ENCODE data around the gene VN1R5.
"Not testable (repeated sequence)": the region's sequence is repeated elsewhere in the genome, so short reads cannot be mapped to it uniquely, and the experiment has no call there.

VN1R5 gene

DNA sequence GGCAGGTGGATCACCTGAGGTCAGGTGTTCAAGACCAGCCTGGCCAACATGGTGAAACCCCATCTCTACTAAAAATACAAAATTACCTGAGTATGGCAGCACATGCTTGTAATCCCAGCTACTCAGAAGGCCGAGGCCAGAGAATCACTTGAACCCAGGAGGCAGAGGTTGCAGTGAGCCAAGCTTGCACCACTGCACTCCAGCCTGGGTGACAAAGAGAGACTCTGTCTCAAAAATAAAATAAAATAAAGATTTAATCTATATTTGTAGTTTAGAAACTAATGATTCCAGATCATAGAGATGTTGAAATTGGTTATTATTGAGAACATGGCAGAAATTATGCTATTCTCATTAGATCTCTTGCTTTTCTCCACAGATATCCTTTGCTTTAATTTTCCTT is at the start of gene VN1R5:
Gene VN1R5, plus strand, starts transcription at position 301 of the 400 bp plus-strand sequence.
- DNase-seq: not testable (repeated sequence)

DNA sequence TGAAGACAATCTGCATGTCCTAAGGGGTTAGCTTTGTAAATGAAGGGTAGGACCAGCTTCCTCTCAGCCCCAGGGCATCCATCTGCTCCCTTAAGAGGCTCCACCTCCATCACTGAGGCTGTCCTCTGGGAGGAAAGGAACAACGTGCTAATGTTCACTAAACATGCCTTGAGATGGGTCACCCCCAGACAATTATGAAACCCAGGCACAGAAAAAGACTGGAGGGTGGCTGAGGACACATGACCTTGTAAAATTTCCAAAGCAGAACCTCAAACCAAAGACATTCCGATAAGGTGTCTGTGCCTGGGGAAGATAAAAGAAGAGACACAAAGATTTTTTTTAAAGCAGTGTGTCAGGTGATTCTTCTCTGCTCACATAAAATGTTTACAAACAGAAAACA is 46.5 kb upstream of the VN1R5 start:
- DNase-seq: no peak

DNA sequence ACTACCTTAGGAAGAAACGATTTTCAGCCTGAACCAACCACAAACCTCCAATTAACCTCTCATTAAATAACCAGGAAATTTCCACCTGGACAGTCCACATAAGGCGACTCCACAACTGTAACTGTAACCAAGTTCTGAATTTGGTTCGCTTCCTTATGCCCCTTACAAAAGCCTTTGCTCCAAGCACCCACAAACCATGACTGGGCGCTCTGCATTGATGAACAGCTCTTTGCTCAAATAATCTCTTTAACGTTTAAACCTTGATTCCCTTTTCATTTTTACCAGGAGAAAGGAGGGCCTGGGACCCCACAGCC is 45.9 kb upstream of the VN1R5 start:
- DNase-seq: no peak

DNA sequence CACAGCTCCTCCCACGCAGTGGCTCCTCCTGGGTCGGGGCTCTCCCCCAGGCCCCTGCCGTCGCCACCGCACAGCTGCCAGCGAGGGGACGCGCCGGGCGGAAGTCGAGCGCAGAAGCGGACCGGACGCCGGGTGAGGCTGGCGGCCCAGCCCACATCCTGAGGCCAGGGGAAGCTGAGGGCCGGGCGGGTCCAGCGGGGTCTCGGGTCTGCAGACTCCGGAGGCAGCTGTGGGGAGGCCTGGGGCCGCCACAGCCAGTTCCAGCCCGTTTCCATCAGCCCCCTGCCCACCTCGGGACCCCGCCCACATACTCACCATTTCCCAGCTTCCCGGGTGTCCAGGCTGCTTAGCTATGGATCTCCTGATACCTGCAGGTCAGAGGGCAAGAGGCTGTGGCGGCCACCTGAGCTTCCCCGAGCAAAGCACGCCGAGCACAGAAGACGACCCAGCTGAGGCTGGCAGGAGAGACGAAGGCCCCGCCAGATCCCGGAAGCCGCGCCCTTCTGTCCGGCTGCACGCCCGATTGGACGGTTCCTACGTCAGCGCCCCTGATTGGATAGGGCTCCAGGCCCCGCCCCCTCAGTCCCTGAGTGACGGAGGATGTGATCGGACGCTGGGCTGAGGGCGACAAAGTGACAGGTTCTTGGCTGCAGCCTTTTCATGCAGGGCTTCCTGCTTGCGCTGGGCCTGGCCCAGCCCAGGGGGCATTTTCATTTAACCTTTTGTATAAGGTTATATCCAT is 45.3 kb upstream of the VN1R5 start:
- peak; percentile 91 to 92 for DNase-seq

DNA sequence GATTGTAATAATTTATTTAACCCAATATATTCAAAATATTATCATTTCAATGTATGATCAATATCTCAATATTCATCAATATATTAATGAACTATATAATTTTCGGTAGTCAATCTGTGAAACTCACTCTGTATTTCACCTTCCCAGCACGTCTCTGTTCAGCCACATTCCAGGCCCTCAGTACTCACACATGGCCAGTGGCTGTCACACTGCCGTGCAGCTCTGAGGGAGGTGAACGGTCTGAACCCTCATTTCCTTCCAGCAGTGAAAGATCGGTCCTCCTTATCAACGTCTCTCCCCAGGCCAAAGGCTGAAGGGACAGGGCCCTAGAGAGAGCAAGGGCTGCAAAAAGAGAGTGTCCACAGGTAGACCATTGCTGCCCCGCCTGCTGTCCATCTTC is 44.5 kb upstream of the VN1R5 start:
- no peak for DNase-seq

DNA sequence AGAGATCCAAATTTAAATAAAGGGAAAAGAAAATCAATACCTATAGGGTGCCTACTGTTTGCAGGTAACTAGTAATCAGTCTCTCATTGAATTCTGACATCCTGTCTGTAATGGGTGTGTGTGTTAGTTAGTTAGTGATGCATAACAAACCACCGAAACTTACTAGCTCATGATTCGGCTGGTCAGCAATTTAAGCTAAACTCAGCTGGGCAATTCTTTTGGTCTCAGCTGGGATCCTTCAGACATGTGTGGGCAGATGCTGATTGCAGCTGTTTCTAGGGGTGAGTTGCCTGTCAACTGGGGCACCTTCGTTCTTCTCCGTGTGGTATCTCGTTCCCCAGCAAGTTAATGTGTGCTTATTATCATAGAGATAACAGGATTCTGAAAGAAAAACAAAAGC is 43.9 kb upstream of the VN1R5 start:
- DNase-seq: no peak

DNA sequence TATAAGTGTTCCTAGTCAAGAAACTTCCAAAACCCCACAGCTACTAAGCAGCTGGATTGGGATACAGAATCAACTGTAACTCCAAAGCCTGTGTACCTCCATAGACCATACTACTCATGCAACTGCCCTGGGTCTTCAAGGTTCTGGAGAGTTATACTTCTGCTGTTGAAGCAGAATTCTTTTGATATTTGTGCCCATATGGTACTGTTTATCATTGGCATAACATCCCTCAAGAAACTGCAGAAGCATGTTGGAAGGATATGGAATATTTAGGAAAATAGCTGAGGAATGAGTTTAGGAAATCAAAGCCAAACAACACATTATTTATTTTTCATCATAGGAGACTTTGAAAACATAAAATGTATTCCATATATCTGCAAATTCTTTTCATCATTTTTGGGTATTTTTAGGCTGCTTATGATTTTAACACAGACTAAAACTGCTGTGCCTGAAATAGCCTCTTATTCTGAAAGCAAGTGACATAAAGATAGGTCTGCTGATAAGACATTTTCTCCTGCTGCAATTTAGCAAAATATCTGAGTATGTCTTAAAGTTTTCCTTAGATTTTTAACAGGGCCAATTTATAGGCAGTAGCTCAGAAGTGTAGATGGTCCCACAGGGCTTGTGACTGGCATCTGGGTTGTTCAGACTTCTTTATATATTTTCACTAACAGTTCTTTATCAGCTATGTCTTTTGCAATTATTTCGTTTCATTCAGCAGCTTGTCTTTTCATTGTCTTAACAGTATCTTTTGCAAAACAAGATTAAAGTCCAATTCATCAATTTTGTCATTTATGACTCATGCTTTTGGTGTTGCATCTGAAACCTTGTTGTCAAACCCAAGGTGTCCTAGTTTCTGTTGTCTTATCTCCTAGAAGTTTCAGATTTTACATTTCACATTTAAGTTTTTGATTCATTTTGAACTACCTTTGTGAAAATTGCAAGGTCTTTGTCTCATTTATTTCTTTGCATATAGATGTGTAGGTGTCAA is 43.0 kb upstream of the VN1R5 start:
- DNase-seq: no peak

DNA sequence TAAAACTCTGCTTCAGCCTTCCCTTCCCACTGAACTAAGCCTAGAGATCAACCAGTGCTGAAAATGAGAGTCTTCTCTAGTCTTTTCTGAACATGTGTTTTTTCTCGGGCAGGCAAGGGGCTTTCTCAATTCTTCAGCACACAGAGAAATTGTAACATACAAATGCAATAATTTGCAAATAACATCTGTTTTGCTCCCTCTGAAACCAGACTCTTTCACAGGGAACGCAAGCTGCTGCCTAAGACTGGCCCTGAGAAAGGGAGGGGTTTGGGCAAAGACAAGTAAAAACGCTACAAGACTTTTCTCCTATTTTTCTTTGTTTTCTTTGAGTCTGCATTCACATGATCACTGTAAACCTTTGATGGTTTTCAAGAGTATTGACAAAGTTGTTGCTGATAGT is 39.6 kb upstream of the VN1R5 start:
- no peak for DNase-seq

DNA sequence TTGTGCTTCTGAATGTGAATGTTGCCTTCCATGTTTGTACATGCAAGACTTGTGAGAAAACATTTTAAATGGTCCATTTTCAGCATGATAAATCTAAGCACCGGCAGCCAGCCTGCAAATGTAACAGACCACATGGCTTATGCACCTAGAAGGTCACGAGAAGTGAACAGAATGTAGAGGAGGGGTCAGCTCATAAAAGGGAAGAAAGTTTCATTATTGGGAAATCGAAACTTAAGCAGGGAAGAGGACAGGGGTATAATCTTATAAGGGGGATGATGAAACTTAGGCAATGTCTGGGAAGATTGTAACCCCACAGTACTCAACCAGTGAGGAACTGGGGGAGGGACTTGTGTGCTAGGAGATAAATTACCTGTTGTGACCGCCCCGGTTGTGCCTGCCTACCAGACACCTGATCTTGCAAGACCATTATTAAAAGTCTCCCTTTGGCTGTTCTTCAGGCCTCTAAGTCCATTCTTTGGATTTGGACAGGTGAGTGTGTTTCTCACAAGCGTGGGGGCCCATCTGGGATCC is 37.7 kb upstream of the VN1R5 start:
- no peak for DNase-seq

DNA sequence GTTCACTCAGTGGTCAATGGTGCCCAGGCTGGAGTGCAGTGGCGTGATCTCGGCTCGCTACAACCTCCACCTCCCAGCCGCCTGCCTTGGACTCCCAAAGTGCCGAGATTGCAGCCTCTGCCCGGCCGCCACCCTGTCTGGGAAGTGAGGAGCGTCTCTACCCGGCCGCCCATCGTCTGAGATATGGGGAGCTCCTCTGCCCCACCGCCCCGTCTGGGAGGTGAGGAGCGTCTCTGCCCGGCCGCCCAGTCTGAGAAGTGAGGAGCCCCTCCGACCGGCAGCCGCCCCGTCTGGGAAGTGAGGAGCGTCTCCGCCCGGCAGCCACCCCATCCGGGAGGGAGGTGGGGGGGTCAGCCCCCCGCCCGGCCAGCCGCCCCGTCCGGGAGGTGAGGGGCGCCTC is 35.6 kb upstream of the VN1R5 start:
- not testable (repeated sequence) for DNase-seq

DNA sequence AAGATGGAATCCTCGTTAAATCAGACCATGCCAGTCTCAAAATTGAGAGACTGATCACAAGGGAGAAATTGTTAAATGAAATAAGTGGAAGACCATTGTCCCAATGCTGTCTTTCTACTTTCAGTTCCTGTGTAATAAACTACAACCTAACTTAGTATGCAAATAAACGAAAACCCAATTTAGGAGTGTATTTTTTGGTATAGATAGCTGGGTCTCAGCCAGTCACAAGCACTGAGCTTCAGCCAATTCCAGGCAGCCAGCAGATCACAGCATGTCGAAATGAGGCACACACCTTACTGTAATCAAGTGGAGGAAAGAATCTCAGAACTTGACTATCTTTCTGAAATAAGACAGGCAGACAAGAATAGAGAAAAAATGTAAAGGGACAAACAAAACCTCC is 33.0 kb upstream of the VN1R5 start:
- no peak for DNase-seq

DNA sequence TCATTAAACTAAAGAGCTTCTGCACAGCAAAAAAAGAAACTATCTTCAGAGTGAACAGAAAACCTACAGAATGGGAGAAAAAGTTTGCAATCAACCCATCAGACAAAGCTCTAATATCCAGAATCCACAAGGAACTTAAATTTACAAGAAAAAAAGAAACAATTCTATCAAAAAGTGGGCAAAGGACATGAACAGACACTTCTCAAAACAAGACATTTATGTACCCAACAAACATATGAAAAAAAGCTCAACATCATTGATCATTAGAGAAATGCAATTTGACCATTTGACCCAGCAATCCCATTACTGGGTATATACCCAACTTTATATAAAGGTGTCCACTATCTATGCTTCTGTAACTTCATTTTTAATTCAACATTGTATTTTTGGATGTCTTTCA is 31.1 kb upstream of the VN1R5 start:
- DNase-seq: no peak

DNA sequence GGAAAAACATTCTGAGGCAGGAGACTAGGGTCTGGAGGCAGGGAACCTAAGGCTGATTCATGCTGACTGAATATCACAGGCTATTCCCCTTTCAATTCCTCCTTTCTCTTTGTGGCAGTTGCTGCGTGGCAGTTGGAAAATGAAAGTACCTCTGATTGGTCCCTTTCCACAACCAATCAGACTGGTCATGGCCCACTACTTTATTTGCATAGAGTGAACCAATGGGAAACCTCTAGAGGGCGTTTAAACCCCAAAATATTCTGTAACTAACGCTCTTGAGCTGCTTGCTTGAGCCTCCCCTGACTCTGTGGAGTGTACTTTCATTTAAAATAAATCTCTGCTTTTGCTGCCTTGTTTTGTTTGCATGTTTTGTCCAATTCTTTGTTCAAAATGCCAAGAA is 27.7 kb upstream of the VN1R5 start:
- no peak for DNase-seq

DNA sequence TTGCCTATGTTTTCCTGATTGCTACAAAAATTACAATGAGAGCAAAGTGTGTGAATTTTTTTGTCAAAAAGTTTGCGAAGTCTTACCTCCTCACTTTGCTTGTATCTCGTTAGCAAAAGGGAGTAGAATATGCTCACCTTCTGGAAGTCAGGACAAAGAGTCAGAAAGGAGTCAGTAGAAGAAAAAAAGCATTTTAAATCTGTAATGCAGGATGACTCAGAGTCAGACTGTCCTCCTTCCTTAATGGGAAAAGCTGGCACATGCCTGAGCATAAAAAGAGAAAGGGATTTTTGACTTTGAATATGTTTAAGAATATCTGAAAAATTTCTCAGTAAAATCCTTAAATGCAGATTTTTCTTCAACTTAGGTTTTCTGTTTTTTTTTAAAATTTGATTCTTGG is 14.2 kb upstream of the VN1R5 start:
- no peak for DNase-seq

DNA sequence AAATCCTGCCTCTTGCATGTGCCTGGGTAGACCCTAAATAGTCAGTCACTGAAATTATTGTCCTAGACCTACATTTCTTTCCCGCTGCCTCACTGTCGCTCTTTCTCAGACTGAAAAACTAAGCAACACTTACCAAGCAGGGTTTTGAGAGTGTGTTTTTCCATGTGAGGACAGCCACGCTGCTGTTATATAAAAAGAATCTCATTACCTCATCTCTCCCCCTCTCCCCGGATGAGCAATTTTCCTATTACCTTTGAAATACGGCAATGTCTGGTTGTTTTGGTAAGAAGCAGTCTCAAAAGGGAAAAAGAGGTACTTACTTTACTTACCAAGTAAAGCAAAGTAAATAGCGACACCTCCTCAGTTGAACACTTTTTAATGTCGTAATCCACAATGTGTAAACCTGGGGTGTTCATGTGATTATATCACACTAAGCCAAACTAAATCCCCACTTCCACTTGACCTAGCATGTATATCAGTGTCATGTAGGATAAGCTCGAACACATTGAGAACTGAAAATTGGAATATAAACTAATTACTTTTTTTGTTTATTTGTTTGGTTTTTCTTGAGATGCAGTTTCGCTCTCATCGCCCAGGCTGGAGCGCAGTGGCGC is 12.2 kb upstream of the VN1R5 start:
- no peak for DNase-seq

DNA sequence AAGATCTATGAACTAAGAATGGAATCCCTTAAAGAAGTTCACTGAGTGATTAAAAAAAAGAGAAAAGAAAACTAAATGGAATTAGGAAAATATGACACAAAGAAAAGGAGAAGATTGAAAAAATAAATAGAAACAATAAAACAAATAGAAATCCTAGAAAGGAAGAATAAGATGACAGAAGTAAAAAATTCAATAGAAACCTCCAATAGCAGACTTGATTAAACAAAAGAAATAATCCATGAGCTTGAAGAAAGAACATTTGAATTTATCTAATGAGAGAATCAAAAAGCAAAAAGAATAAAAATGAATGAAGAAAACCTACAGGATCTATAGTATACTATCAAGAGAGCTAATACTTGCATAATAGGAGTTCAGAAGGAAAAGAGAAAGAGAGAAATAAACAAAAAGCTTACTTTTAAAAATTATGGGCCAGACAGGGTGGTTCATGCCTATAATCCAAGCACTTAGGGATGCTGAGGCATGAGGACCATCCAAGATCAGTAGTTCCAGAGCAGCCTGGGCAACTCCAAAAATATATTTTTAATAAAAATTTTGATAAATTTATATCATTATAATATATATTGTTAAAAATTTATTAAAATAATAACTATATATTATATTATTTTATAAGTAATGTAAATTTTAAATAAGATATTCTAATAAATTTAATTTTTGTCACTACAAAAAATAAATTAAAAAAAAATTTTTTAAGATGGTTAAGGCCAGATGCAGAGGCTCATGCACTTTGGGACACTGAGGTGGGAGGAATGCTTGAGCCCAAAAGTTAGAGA is 9.4 kb upstream of the VN1R5 start:
- no peak for DNase-seq

DNA sequence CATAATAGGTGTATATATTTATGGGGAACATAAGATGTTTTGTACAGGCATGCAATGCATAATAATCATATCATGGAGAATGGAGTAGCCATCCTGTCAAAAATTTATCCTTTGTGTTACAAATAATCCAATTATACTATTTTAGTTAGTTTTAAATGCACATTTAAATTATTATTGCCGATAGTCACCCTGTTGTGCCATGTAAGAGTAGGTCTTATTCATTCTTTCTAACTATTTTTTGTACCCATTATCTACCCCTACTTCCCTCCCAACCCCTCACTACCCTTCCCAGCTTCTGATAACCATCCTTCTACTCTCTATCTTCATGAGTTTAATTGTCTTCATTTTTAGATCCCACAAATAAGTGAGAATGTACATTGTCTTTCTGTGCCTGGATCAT is 8.3 kb upstream of the VN1R5 start:
- no peak for DNase-seq

DNA sequence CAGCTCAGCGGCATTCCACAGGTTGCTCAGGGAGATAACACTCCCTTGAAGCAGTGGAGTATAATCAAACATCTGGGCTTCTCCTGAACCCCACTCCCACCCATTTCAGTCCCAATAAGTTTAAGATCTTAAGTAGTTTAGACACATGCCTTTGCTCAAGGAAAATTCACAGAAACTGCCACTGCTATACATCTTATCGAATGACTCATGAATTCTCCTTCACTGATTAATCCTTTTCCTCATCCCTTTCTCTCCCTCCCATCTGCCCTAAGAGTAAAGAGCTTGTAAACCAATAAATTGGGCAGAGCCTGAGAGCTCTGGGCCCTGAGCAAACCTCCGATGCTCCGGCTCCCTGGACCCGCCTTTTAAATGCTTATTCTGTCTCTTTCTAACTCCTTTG is 10.2 kb downstream of the VN1R5 start:
- no peak for DNase-seq

DNA sequence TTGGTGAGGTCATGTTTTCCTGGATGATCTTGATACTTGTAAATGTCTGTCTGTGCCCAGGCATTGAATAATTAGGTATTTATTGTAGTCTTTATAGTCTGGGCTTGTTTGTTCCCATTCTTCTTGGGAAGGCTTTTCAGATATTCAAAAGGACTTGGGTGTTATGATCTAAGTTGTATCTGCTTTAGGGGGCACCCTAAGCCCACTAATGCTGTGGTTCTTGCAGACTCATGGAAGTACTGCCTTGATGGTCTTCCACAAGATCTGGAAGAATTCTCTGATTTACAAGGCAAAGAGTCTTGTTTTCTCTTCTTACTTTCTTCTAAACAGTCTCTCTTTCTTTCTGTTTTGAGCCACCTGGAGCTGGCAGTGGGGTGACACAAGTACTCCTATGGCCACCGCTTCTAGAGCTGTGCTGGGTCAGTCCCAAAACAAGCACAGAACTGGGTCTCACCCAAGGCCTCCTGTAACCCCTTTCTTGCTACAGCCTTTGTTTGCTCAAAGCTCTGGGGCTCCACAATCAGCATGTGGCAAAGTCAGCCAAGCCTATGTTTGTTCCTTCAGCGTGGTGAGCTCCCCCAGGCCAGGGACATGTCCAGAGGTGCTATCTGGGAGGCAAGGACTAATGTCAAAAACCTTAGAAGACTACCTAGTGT is 12.6 kb downstream of the VN1R5 start:
- DNase-seq: no peak

DNA sequence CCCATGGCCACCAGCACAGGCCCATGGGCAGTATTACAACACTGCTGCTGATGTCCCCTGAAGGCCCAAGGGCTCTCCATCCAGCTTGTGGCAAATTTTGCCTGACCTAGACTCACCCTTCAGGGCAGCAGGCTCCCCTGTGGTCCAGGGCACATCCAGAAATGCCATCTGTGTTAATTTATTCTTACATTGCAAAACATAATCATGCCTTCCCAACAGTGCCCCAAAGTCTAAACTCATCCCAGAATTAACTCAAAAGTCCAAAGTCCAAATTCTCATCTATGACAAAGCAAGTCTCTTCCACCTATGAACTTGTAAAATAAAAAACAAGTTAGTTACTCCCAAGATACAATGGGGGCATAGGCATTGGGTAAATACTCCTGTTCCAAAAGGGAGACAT is 13.3 kb downstream of the VN1R5 start:
- DNase-seq: no peak

DNA sequence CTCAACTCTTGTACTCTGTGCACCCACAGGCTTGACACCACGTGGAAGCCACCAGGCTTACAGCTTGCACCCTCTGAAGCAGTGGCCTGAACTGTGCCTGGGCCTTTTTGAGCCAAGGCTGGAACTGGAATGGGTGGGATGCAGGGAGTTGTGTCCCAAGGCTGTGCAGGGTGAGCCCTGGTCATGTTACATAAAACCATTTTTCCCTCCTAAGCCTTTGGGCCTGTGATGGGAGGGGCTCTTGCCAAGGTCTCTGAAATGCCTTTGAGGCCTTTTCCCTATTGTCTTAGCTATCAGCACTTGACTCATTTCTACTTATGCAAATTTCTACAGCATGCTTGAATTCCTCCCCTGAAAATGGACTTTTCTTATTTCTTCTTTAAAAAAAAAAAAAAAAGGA is 14.1 kb downstream of the VN1R5 start:
- DNase-seq: no peak

DNA sequence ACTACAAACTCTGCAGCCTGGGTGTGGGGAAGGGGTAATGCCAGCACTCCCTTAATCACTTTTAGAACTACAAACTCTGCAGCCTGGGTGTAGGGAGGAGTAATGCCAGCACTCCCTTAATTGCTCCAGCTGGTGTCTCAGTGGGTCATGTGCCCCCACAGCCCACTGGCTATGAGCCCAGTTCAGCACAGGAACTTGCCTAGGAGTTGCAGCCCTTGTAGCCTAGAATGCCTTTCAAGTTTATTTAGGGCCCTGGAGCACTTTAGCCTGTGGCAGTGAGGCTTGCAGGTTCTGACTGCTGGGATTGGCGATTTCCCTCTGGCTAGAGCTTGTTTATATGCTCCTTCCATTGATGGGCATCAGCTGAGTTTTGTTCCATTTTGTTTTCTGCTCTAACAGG is 17.1 kb downstream of the VN1R5 start:
- DNase-seq: no peak

Data from NCI-H524 (cell line).